Head of caudate nucleus (tissue), 42 donors: Measurements from ENCODE around the gene TCEANC2.
"Not testable (repeated sequence)": the region's sequence is repeated elsewhere in the genome, so short reads cannot be mapped to it uniquely, and the experiment has no call there.

Experiments used
- DNase-seq, 42 donors: peaks; one replicate each; pipeline versions ENCODE4 v3.0.0 to v3.0.0-alpha.2; 2020 to 2021; ENCODE audit warnings: mixed read lengths in 7 of 42
- intact Hi-C: fragments of 100-400 bp; cut with DNase I; formaldehyde crosslinking; loops from one replicate; pipeline ENCODE4 v1.15.0; 2022

Gene TCEANC2

GRCh38 chr1:54019562-54020176 is 33.7 kb upstream of the TCEANC2 start:
- DNase-seq = peak in 3 of 42 donors; percentile 10 to 18 (median 16)
- intact Hi-C loops = not testable (repeated sequence)

GRCh38 chr1:54024358-54024757 is 29.1 kb upstream of the TCEANC2 start:
- DNase-seq = peak in 2 of 42 donors; percentile 8 to 36
- intact Hi-C loops = no loop called here

GRCh38 chr1:54024811-54025210 is 28.6 kb upstream of the TCEANC2 start:
- intact Hi-C loops, DNase-seq: not testable (repeated sequence)

GRCh38 chr1:54027848-54028247 is 25.6 kb upstream of the TCEANC2 start:
- peak in 2 of 42 donors; percentile 13 to 32 for DNase-seq
- intact Hi-C loops = no loop called here

- peak in 13 of 42 donors; percentile 11 to 61 (median 35) for DNase-seq
- intact Hi-C loops = no loop called here
Observed at GRCh38 chr1:54028306-54029251, 24.8 kb upstream of the TCEANC2 start.

GRCh38 chr1:54037476-54037875 is 15.9 kb upstream of the TCEANC2 start:
- no peak for DNase-seq
- intact Hi-C loops = no loop called here

- intact Hi-C loops = no loop called here
- no peak for DNase-seq
Observed at GRCh38 chr1:54041806-54042205, 11.6 kb upstream of the TCEANC2 start.

GRCh38 chr1:54045496-54045895 is 7.9 kb upstream of the TCEANC2 start:
- DNase-seq = peak in 12 of 42 donors; percentile 15 to 60 (median 32)
- intact Hi-C loops = no loop called here

- DNase-seq = no peak
- intact Hi-C loops = no loop called here
Observed at GRCh38 chr1:54046671-54047383, 6.6 kb upstream of the TCEANC2 start.

GRCh38 chr1:54047384-54048305 is 5.8 kb upstream of the TCEANC2 start:
- no peak for DNase-seq
- intact Hi-C loops = no loop called here

GRCh38 chr1:54050435-54050834 is 3.0 kb upstream of the TCEANC2 start:
- not testable (repeated sequence) for DNase-seq
- intact Hi-C loops = loop anchor here (10.0 kb wide), 2 partner anchors 106 to 714 kb away; partner anchors contain the start of genes IFT25, LRRC42 and PARS2

- intact Hi-C loops = loop anchor here (10.0 kb wide), 2 partner anchors 107 to 713 kb away; partner anchors contain the start of genes IFT25, LRRC42 and PARS2
- no peak for DNase-seq
Observed at GRCh38 chr1:54051933-54052430, 1.4 kb upstream of the TCEANC2 start.

GRCh38 chr1:54052431-54052933 is 926 bp upstream of the TCEANC2 start:
- DNase-seq = peak in 30 of 42 donors; percentile 17 to 62 (median 36)
- intact Hi-C loops = loop anchor here (10.0 kb wide), 2 partner anchors 108 to 712 kb away; partner anchors contain the start of genes IFT25, LRRC42 and PARS2

- intact Hi-C loops = loop anchor here (1.0 to 10.0 kb wide), 3 partner anchors 109 to 711 kb away; partner anchors contain the start of genes IFT25, LRRC42, NDC1 and PARS2
- peak in 3 of 42 donors; percentile 18 to 21 (median 20) for DNase-seq
Observed at GRCh38 chr1:54053745-54054437, 483 bp downstream of the TCEANC2 start.

GRCh38 chr1:54054438-54054749 is 986 bp downstream of the TCEANC2 start:
- DNase-seq = no peak
- intact Hi-C loops = loop anchor here (10.0 kb wide), 2 partner anchors 110 to 710 kb away; partner anchors contain the start of genes IFT25, LRRC42 and PARS2

GRCh38 chr1:54064299-54064698 is 10.9 kb downstream of the TCEANC2 start:
- intact Hi-C loops = no loop called here
- DNase-seq = no peak

- intact Hi-C loops = loop anchor here (10.0 kb wide), 1 partner anchor 425 kb away; no protein-coding TSS in a partner anchor
- DNase-seq = no peak
Observed at GRCh38 chr1:54069791-54070170, 16.4 kb downstream of the TCEANC2 start.
